Stimulated activated CD4-positive, alpha-beta T cell treated with anti-CD3 and anti-CD28 coated beads, Interleukin-15, amount 100 ng/mL, for 24 hours (primary cell): ENCODE measurements around the gene THUMPD1.
"Not testable (repeated sequence)": the region's sequence is repeated elsewhere in the genome, so short reads cannot be mapped to it uniquely, and the experiment has no call there.

Experiments used
- DNase-seq: peaks from one replicate; pipeline ENCODE4 v3.0.0-alpha.2; 2020

THUMPD1 gene

GRCh38 chr16:20747030-20747816 is 5.6 kb upstream of the THUMPD1 start:
- no peak for DNase-seq

- no peak for DNase-seq
Observed at GRCh38 chr16:20746461-20746860, 4.8 kb upstream of the THUMPD1 start.

- DNase-seq, result no peak
Observed at GRCh38 chr16:20744922-20745440, 3.4 kb upstream of the THUMPD1 start.

- DNase-seq, result no peak
Observed at GRCh38 chr16:20743591-20743990, 2.0 kb upstream of the THUMPD1 start.

- peak; percentile 92 for DNase-seq
Observed at GRCh38 chr16:20740901-20741521, 607 bp downstream of the THUMPD1 start.

- DNase-seq, result peak; percentile 25
Observed at GRCh38 chr16:20740007-20740883, 1.4 kb downstream of the THUMPD1 start.

- DNase-seq, result no peak
Observed at GRCh38 chr16:20735490-20735889, 6.1 kb downstream of the THUMPD1 start.

GRCh38 chr16:20734782-20735181 is 6.8 kb downstream of the THUMPD1 start:
- DNase-seq, result no peak

- no peak for DNase-seq
Observed at GRCh38 chr16:20734056-20734455, 7.6 kb downstream of the THUMPD1 start.

GRCh38 chr16:20729141-20729540 is 12.5 kb downstream of the THUMPD1 start:
- no peak for DNase-seq

GRCh38 chr16:20727181-20727580 is 14.4 kb downstream of the THUMPD1 start:
- no peak for DNase-seq

- DNase-seq, result no peak
Observed at GRCh38 chr16:20726661-20727060, 15.0 kb downstream of the THUMPD1 start.

- DNase-seq, result no peak
Observed at GRCh38 chr16:20720251-20720650, 21.4 kb downstream of the THUMPD1 start.

- DNase-seq, result not testable (repeated sequence)
Observed at GRCh38 chr16:20717718-20718117, 23.9 kb downstream of the THUMPD1 start.

GRCh38 chr16:20711277-20711911 is 30.2 kb downstream of the THUMPD1 start:
- no peak for DNase-seq

GRCh38 chr16:20708129-20708528 is 33.5 kb downstream of the THUMPD1 start:
- DNase-seq, result not testable (repeated sequence)

GRCh38 chr16:20707461-20707860 is 34.2 kb downstream of the THUMPD1 start:
- DNase-seq, result no peak

GRCh38 chr16:20705972-20706371 is 35.6 kb downstream of the THUMPD1 start:
- not testable (repeated sequence) for DNase-seq

GRCh38 chr16:20704281-20704680 is 37.3 kb downstream of the THUMPD1 start:
- DNase-seq, result no peak

GRCh38 chr16:20701692-20702091 is 39.9 kb downstream of the THUMPD1 start:
- DNase-seq, result not testable (repeated sequence)

GRCh38 chr16:20696618-20697017 is 45.0 kb downstream of the THUMPD1 start:
- DNase-seq, result no peak

GRCh38 chr16:20695024-20695423 is 46.6 kb downstream of the THUMPD1 start:
- no peak for DNase-seq

GRCh38 chr16:20694096-20694495 is 47.5 kb downstream of the THUMPD1 start:
- not testable (repeated sequence) for DNase-seq
